HCT116 (cell line): ENCODE data around the gene CLPX. TPM values are rescaled to one million over a fixed set of nuclear protein-coding genes. Genes with fewer than 3 reads are reported as not detected.

Source experiments
- total RNA-seq: library from RNA; stranded (reverse); gene quantifications from one replicate; pipeline ENCODE4 v1.2.1, GENCODE V29; 2021; ENCODE audit not compliant: unreplicated experiment

CLPX gene
- total RNA-seq, 1 experiment from 2014 or later = 64.1 TPM

Other genes with a start within 250 kb of the CLPX start
- 72.7 TPM for gene SPG21, start 195.4 kb downstream of the CLPX start, total RNA-seq
- gene MTFMT, start 155.7 kb downstream of the CLPX start, total RNA-seq = 30.4 TPM
- gene SLC51B, start 140.0 kb downstream of the CLPX start, total RNA-seq = not detected
- 0.25 TPM for gene RASL12, start 117.4 kb downstream of the CLPX start, total RNA-seq
- not detected for gene KBTBD13, start 108.6 kb downstream of the CLPX start, total RNA-seq
- gene UBAP1L, start 70.1 kb downstream of the CLPX start, total RNA-seq = 4.0 TPM
- 31.6 TPM for gene PDCD7, start 51.5 kb downstream of the CLPX start, total RNA-seq
- gene CILP, start 26.1 kb upstream of the CLPX start, total RNA-seq = not detected
- gene PARP16, start 101.5 kb upstream of the CLPX start, total RNA-seq = 9.7 TPM
- gene RNU5A-1, start 110.7 kb upstream of the CLPX start, total RNA-seq = not detected
- gene RNU5B-1, start 119.3 kb upstream of the CLPX start, total RNA-seq = not detected
- gene IGDCC3, start 192.7 kb upstream of the CLPX start, total RNA-seq = 0.44 TPM
- 1.2 TPM for gene IGDCC4, start 237.6 kb upstream of the CLPX start, total RNA-seq